GM12892 (cell line): Measurements from ENCODE around the gene FAM181A.

Experiments
- POLR2A ChIP-seq: IDR thresholded peaks from 2 replicates; pipeline ENCODE4 v1.6.1; 2011; ENCODE audit warnings: low read depth, low read length, control low read depth
- POLR2AphosphoS5 ChIP-seq: IDR thresholded peaks from 2 replicates; pipeline ENCODE4 v1.6.1; 2011; ENCODE audit warnings: low read depth, low read length, control low read depth

DNA sequence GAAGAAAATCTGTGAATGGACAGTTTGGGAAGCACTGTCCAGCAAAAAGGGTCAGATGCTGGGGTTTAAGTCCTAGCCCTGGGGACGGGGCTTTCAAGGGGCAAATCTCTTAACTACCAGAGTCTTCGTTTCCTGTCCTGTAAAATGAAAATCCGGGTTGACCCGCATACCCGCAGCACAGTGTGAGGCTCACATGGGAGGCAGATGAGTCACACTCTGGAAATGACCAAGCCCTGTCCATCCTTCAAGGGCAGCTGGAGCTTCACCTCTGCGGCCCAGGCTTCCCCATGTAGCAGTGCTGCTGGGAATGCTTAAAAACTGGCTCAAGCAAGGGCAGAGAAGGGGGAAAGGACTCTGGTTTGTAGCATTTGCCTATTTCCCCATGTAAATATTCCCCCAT is 19.0 kb downstream of the FAM181A start:
- TF ChIP-seq POLR2A (no peak), POLR2AphosphoS5 (no peak)
